ENCODE measurements around the gene NF1. TPM values are rescaled to one million over a fixed set of nuclear protein-coding genes. Genes with fewer than 3 reads are reported as not detected.

The NF1 gene
- total and polyA plus RNA-seq, 7 donors: 4.8 to 83.8 (median 40.7) TPM

DNA sequence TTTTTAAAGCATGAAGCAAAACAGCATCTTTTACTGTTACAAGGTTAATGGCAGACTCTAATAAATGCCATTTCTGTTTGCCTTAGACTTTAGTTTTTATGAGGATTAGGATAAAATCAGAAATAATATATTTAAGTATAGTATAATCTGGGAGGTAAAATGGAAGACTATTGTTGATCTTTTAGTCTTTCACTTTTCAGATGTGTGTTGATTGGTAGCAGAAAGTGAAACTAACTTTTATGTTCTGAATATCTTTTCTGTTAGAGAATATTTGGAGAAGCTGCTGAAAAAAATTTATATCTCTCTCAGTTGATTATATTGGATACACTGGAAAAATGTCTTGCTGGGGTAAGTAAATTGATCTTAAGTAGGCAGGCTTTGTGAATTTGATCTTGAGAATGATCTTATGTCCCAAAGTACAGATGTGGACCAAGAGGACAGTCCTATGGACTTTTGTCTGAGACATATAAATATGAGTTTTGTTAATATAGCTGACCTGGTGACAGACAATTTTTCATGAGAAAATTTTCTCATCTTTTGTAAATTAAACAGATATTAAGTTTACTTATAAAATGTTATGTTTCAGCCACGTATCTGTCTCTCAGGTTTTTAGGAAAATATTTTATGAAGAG is 64.1 kb downstream of the NF1 start:
- Histone ChIP-seq H3K4me3 (peak overlapping the region in 1 of 4 donors; percentile 6), H3K27ac (no peak overlapping the region), H3K4me1 (no peaks in the 10 kb centered on the region), H3K36me3 (peaks cover 0 to 21% (median 0%) of the 10 kb centered on the region in 4 donors), H3K9me3 (no peaks in the 10 kb centered on the region), H3K27me3 (no peaks in the 10 kb centered on the region)
- intact Hi-C loops (cut with DNase I): no loop called here
- 74 to 94% methylated on average over 1 of the region's 1 CpG for WGBS, 2 donors
- no peak for TF ChIP-seq POLR2AphosphoS5 (IDR thresholded peaks at IDR 0.05)
- no peak for TF ChIP-seq POLR2A (IDR thresholded peaks at IDR 0.05)
- no peak for TF ChIP-seq EP300 (IDR thresholded peaks at IDR 0.05)
- TF ChIP-seq, protein P1, sequence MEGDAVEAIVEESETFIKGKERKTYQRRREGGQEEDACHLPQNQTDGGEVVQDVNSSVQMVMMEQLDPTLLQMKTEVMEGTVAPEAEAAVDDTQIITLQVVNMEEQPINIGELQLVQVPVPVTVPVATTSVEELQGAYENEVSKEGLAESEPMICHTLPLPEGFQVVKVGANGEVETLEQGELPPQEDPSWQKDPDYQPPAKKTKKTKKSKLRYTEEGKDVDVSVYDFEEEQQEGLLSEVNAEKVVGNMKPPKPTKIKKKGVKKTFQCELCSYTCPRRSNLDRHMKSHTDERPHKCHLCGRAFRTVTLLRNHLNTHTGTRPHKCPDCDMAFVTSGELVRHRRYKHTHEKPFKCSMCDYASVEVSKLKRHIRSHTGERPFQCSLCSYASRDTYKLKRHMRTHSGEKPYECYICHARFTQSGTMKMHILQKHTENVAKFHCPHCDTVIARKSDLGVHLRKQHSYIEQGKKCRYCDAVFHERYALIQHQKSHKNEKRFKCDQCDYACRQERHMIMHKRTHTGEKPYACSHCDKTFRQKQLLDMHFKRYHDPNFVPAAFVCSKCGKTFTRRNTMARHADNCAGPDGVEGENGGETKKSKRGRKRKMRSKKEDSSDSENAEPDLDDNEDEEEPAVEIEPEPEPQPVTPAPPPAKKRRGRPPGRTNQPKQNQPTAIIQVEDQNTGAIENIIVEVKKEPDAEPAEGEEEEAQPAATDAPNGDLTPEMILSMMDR (IDR thresholded peaks at IDR 0.05): no peak
- no peak for DNase-seq

DNA sequence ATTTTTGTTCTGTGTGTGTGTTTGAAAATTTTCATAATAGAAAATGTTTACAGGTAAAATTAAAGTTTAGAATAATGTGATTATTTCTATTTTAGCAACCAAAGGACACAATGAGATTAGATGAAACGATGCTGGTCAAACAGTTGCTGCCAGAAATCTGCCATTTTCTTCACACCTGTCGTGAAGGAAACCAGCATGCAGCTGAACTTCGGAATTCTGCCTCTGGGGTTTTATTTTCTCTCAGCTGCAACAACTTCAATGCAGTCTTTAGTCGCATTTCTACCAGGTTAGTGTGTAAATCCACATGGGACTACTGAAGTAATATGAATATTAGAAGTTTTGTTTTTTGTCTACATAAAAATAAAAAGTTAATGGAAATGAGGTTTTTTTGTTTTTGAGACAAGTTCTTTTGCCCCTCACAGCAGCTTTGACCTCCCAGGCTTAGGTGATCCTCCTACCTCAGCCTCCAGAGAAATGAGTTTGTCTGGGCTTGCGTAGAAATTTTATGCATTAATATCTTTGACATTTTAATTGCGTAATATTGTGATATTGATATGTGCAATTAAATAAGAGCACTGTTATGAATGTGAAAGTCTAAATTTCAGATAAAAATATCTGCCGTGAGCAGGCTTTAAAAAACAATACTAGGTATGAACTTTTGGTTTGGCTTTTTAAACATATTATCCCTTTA is 68.5 kb downstream of the NF1 start:
- no peak overlapping the region for H3K27ac ChIP-seq
- TF ChIP-seq POLR2AphosphoS5 (IDR thresholded peaks at IDR 0.05) (no peak), POLR2A (IDR thresholded peaks at IDR 0.05) (no peak), EP300 (IDR thresholded peaks at IDR 0.05) (no peak)
- TF ChIP-seq, protein P1 (IDR thresholded peaks at IDR 0.05): no peak
- peaks cover 0 to 29% (median 0%) of the 10 kb centered on the region in 4 donors for H3K36me3 ChIP-seq
- no peak for DNase-seq
- H3K4me1 ChIP-seq: no peaks in the 10 kb centered on the region
- WGBS, 2 donors: 95 to 97% methylated on average over 7 of the region's 7 CpGs
- H3K27me3 ChIP-seq: no peaks in the 10 kb centered on the region
- intact Hi-C loops (cut with DNase I): no loop called here
- H3K9me3 ChIP-seq: no peaks in the 10 kb centered on the region
- H3K4me3 ChIP-seq: no peak overlapping the region

DNA sequence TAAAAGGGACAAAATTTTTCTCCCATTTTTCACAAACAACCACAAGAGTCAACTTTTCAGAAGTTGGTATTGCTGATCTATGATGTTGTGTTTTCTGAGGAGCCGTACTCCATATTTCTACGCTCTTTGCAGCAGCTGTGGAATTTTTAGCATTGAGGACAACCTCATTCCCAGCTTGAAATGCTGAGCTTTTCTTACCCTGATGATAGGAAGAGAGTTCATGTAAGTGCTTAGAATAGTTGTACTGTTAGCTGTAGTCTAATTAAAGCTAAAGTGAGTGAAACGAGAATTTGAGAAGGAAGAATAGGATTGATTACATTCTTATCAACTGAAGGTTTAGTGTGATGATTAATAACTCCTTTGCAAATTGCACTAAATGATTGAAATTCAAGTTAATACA is 72.3 kb downstream of the NF1 start:
- Histone ChIP-seq H3K36me3 (peaks cover 0 to 29% (median 0%) of the 10 kb centered on the region in 4 donors), H3K4me1 (no peaks in the 10 kb centered on the region), H3K27me3 (no peaks in the 10 kb centered on the region), H3K27ac (no peak overlapping the region), H3K4me3 (no peak overlapping the region), H3K9me3 (no peaks in the 10 kb centered on the region)
- 96% methylated on average over 3 of the region's 3 CpGs for WGBS, 2 donors
- TF ChIP-seq, protein P1 (IDR thresholded peaks at IDR 0.05): no peak
- no peak for TF ChIP-seq POLR2AphosphoS5 (IDR thresholded peaks at IDR 0.05)
- no peak for TF ChIP-seq POLR2A (IDR thresholded peaks at IDR 0.05)
- no peak for TF ChIP-seq EP300 (IDR thresholded peaks at IDR 0.05)
- intact Hi-C loops (cut with DNase I): no loop called here
- DNase-seq: no peak

DNA sequence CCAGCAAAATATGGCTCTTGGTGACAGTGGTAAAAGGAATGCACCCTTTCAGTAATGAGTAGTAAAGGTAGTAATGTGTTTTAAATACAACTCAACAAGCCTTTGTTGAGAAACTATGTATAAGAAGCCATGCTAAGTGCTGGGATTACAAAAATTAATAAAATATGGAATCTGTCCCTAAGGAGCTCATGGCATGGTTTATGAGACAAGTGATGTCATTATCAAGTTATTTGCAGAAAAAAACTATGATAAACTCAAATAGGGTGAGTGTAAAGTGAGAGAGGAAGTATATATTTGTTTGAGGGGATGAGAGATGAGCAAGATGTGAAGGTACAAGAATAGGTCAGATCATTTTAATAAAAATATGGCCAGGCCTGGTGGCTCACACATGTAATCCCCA is 76.9 kb downstream of the NF1 start:
- no peaks in the 10 kb centered on the region for H3K36me3 ChIP-seq
- H3K4me3 ChIP-seq: no peak overlapping the region
- no peaks in the 10 kb centered on the region for H3K4me1 ChIP-seq
- intact Hi-C loops (cut with DNase I): no loop called here
- H3K27ac ChIP-seq: no peak overlapping the region
- H3K27me3 ChIP-seq: no peaks in the 10 kb centered on the region
- DNase-seq: no peak
- TF ChIP-seq POLR2A (IDR thresholded peaks at IDR 0.05): no peak
- TF ChIP-seq, protein P1 (IDR thresholded peaks at IDR 0.05): no peak
- no peak for TF ChIP-seq POLR2AphosphoS5 (IDR thresholded peaks at IDR 0.05)
- TF ChIP-seq EP300 (IDR thresholded peaks at IDR 0.05): no peak
- H3K9me3 ChIP-seq: no peaks in the 10 kb centered on the region

Measured in sigmoid colon (tissue), 7 donors.